NCI-H82 (cell line): Measurements from ENCODE around the gene KIAA1671.

Source experiments
- DNase-seq: peaks from one replicate; lab custom pipeline; 2025; lab: John Stamatoyannopoulos, UW

Gene KIAA1671

GRCh38 chr22:25045159-25045558, 92.6 kb downstream of the KIAA1671 start:
- no peak for DNase-seq

GRCh38 chr22:25048071-25048470, 95.6 kb downstream of the KIAA1671 start:
- DNase-seq: no peak

GRCh38 chr22:25048659-25049647, 96.4 kb downstream of the KIAA1671 start:
- DNase-seq: peak; percentile 79

- no peak for DNase-seq
These were observed 97.3 kb downstream of the KIAA1671 start for GRCh38 chr22:25049770-25050169.

GRCh38 chr22:25050566-25050965, 98.0 kb downstream of the KIAA1671 start:
- DNase-seq: no peak

- peak; percentile 21 for DNase-seq
These were observed 98.6 kb downstream of the KIAA1671 start for GRCh38 chr22:25051073-25051472.

- no peak for DNase-seq
These were observed 99.6 kb downstream of the KIAA1671 start for GRCh38 chr22:25051983-25052710.

GRCh38 chr22:25053153-25053805, 100.8 kb downstream of the KIAA1671 start:
- DNase-seq: no peak

- no peak for DNase-seq
These were observed 102.5 kb downstream of the KIAA1671 start for GRCh38 chr22:25054943-25055511.

GRCh38 chr22:25057013-25057881, 104.7 kb downstream of the KIAA1671 start:
- peak; percentile 79 for DNase-seq

- DNase-seq: no peak
These were observed 106.9 kb downstream of the KIAA1671 start for GRCh38 chr22:25059438-25059837.

- DNase-seq: no peak
These were observed 108.1 kb downstream of the KIAA1671 start for GRCh38 chr22:25060522-25061071.

GRCh38 chr22:25061134-25061533, 108.6 kb downstream of the KIAA1671 start:
- no peak for DNase-seq

GRCh38 chr22:25061605-25062376, 109.3 kb downstream of the KIAA1671 start:
- no peak for DNase-seq

- DNase-seq: no peak
These were observed 110.0 kb downstream of the KIAA1671 start for GRCh38 chr22:25062386-25063085.

GRCh38 chr22:25064894-25065560, 112.5 kb downstream of the KIAA1671 start:
- no peak for DNase-seq

- no peak for DNase-seq
These were observed 114.4 kb downstream of the KIAA1671 start for GRCh38 chr22:25066861-25067435.

- peak; percentile 7 for DNase-seq
These were observed 115.4 kb downstream of the KIAA1671 start for GRCh38 chr22:25067851-25068421.
